ENCODE results near the gene CASP14. TPM values are rescaled to one million over a fixed set of nuclear protein-coding genes. Genes with fewer than 3 reads are reported as not detected.

Gene CASP14
- total and polyA plus RNA-seq, 2 of the 8 experiments (the other 6 are each of a cell fraction or from before 2014, with no cell fraction given), result not detected

GRCh38 chr19:15099017-15099582, 49.8 kb downstream of the CASP14 start (continued):
- TF ChIP-seq YY1 (IDR thresholded peaks at IDR 0.05; ENCODE audit: low read depth, low read length) (no peak), CREB1 (IDR thresholded peaks at IDR 0.05) (no peak), ZNF274 (IDR thresholded peaks at IDR 0.05; ENCODE audit: borderline replicate concordance, extremely low read depth, low read length) (no peak)
